Activated CD8-positive, alpha-beta T cell treated with anti-CD3 and anti-CD28 coated beads, Interleukin-2, amount 10 ng/mL, durations not matched to agents 7 days and 5 days (primary cell): ENCODE data around the gene AFF3. TPM values are rescaled to one million over a fixed set of nuclear protein-coding genes. Genes with fewer than 3 reads are reported as not detected.
A peak's percentile ranks its signal among the peaks of the same experiment; 100 is the strongest.

ENCODE experiments used
- ATAC-seq: fragments of 150-1000 bp; cut with Tn5 transposase; one replicate; pipeline ENCODE4 v1.10.0; 2021; ENCODE audit warnings: moderate library complexity
- CTCF ChIA-PET: fragments of 350-600 bp; sonication (Branson Sonifier 250); formaldehyde crosslinking; loops from one replicate; lab custom pipeline; 2021; ENCODE audit warnings: antibody characterized with exemption; lab: Charles Lee
- POLR2A ChIA-PET: fragments of 350-600 bp; sonication (Branson Sonifier 250); formaldehyde crosslinking; loops from one replicate; lab custom pipeline; 2021; ENCODE audit warnings: antibody characterized with exemption; lab: Charles Lee
- DNase-seq: peaks from one replicate; pipeline ENCODE4 v3.0.0-alpha.2; 2020
- H3K27ac Mint-ChIP-seq: one replicate; pipeline ENCODE4 v1.8.0; 2021; ENCODE audit warnings: mild to moderate bottlenecking, mixed read lengths
- H3K27me3 Mint-ChIP-seq: one replicate; pipeline ENCODE4 v1.8.0; 2021; ENCODE audit warnings: low read depth, mixed read lengths
- H3K36me3 Mint-ChIP-seq: one replicate; pipeline ENCODE4 v1.8.0; 2021; ENCODE audit warnings: low read depth, mixed read lengths
- H3K4me1 Mint-ChIP-seq: one replicate; pipeline ENCODE4 v1.8.0; 2021; ENCODE audit warnings: low read depth, mixed read lengths
- H3K4me3 Mint-ChIP-seq: one replicate; pipeline ENCODE4 v1.8.0; 2021; ENCODE audit warnings: mild to moderate bottlenecking, mixed read lengths
- H3K9me3 Mint-ChIP-seq: one replicate; pipeline ENCODE4 v1.8.0; 2022; ENCODE audit warnings: mixed read lengths; ENCODE audit not compliant: insufficient read depth
- total RNA-seq, 2 experiments: library from RNA; stranded (reverse); gene quantifications; one replicate each; pipeline ENCODE4 v1.2.3, GENCODE V29; 2021

The AFF3 gene
- total RNA-seq, 2 experiments from 2014 or later, result 7.1 to 7.9 TPM

GRCh38 chr2:99863236-99863902 lies 279.0 kb downstream of the AFF3 start:
- Mint-ChIP-seq H3K4me1 (peaks cover 21% of the 10 kb centered on the region), H3K4me3 (no peak overlapping the region), H3K9me3 (no peaks in the 10 kb centered on the region), H3K36me3 (no peaks in the 10 kb centered on the region), H3K27ac (no peak overlapping the region), H3K27me3 (no peaks in the 10 kb centered on the region)
- POLR2A ChIA-PET, result no interaction called here
- CTCF ChIA-PET, result no interaction called here
- ATAC-seq (no peak), DNase-seq (no peak)

GRCh38 chr2:99862566-99862965 lies 279.8 kb downstream of the AFF3 start:
- DNase-seq (no peak), ATAC-seq (no peak)
- CTCF ChIA-PET, result no interaction called here
- POLR2A ChIA-PET, result no interaction called here
- H3K9me3 Mint-ChIP-seq, result no peaks in the 10 kb centered on the region
- no peak overlapping the region for H3K27ac Mint-ChIP-seq
- peaks cover 21% of the 10 kb centered on the region for H3K4me1 Mint-ChIP-seq
- H3K36me3 Mint-ChIP-seq, result no peaks in the 10 kb centered on the region
- no peak overlapping the region for H3K4me3 Mint-ChIP-seq
- no peaks in the 10 kb centered on the region for H3K27me3 Mint-ChIP-seq

GRCh38 chr2:99861376-99861760 lies 281.0 kb downstream of the AFF3 start:
- H3K36me3 Mint-ChIP-seq, result no peaks in the 10 kb centered on the region
- H3K27me3 Mint-ChIP-seq, result no peaks in the 10 kb centered on the region
- H3K4me1 Mint-ChIP-seq, result peaks cover 21% of the 10 kb centered on the region
- H3K4me3 Mint-ChIP-seq, result no peak overlapping the region
- no peak overlapping the region for H3K27ac Mint-ChIP-seq
- ATAC-seq, result peak; percentile 44
- ChIA-PET POLR2A (no interaction called here), CTCF (no interaction called here)
- H3K9me3 Mint-ChIP-seq, result no peaks in the 10 kb centered on the region
- no peak for DNase-seq

GRCh38 chr2:99860720-99861375 lies 281.5 kb downstream of the AFF3 start:
- Mint-ChIP-seq H3K4me1 (peaks cover 21% of the 10 kb centered on the region), H3K9me3 (no peaks in the 10 kb centered on the region), H3K27ac (no peak overlapping the region), H3K4me3 (no peak overlapping the region), H3K27me3 (no peaks in the 10 kb centered on the region), H3K36me3 (no peaks in the 10 kb centered on the region)
- DNase-seq (no peak), ATAC-seq (no peak)
- ChIA-PET POLR2A (no interaction called here), CTCF (no interaction called here)

- no peak overlapping the region for H3K27ac Mint-ChIP-seq
- no peaks in the 10 kb centered on the region for H3K27me3 Mint-ChIP-seq
- ATAC-seq, result no peak
- no peaks in the 10 kb centered on the region for H3K9me3 Mint-ChIP-seq
- peaks cover 21% of the 10 kb centered on the region for H3K4me1 Mint-ChIP-seq
- CTCF ChIA-PET, result interaction anchor here (1.2 kb wide), 1 partner anchor 40 kb away, joined by 3 read pairs; no protein-coding TSS in a partner anchor
- POLR2A ChIA-PET, result no interaction called here
- H3K36me3 Mint-ChIP-seq, result no peaks in the 10 kb centered on the region
- no peak for DNase-seq
- no peak overlapping the region for H3K4me3 Mint-ChIP-seq
Measured at GRCh38 chr2:99858951-99859596, 283.3 kb downstream of the AFF3 start.

- no peak for DNase-seq
- Mint-ChIP-seq H3K27me3 (peaks cover 2% of the 10 kb centered on the region), H3K9me3 (no peaks in the 10 kb centered on the region), H3K36me3 (no peaks in the 10 kb centered on the region), H3K4me1 (peaks cover 21% of the 10 kb centered on the region), H3K27ac (no peak overlapping the region), H3K4me3 (no peak overlapping the region)
- CTCF ChIA-PET, result interaction anchor here (1.4 kb wide), 1 partner anchor 10 kb away, joined by 3 read pairs; no protein-coding TSS in a partner anchor
- POLR2A ChIA-PET, result no interaction called here
- ATAC-seq, result no peak
Measured at GRCh38 chr2:99857867-99858444, 284.4 kb downstream of the AFF3 start.

- POLR2A ChIA-PET, result no interaction called here
- no peak for ATAC-seq
- H3K27me3 Mint-ChIP-seq, result peaks cover 2% of the 10 kb centered on the region
- CTCF ChIA-PET, result interaction anchor here (1.4 kb wide), 1 partner anchor 10 kb away, joined by 3 read pairs; no protein-coding TSS in a partner anchor
- DNase-seq, result no peak
- no peaks in the 10 kb centered on the region for H3K36me3 Mint-ChIP-seq
- no peak overlapping the region for H3K27ac Mint-ChIP-seq
- H3K4me3 Mint-ChIP-seq, result no peak overlapping the region
- H3K9me3 Mint-ChIP-seq, result no peaks in the 10 kb centered on the region
- peaks cover 18% of the 10 kb centered on the region for H3K4me1 Mint-ChIP-seq
Measured at GRCh38 chr2:99857372-99857771, 285.0 kb downstream of the AFF3 start.

- no peaks in the 10 kb centered on the region for H3K9me3 Mint-ChIP-seq
Measured at GRCh38 chr2:99856119-99856518, 286.3 kb downstream of the AFF3 start.

GRCh38 chr2:99854236-99854852 lies 288.0 kb downstream of the AFF3 start:
- Mint-ChIP-seq H3K27me3 (peaks cover 2% of the 10 kb centered on the region), H3K4me1 (no peaks in the 10 kb centered on the region), H3K36me3 (no peaks in the 10 kb centered on the region), H3K9me3 (no peaks in the 10 kb centered on the region), H3K4me3 (no peak overlapping the region), H3K27ac (no peak overlapping the region)
- POLR2A ChIA-PET, result no interaction called here
- DNase-seq, result no peak
- no peak for ATAC-seq
- CTCF ChIA-PET, result no interaction called here

More at GRCh38 chr2:99856119-99856518, 286.3 kb downstream of the AFF3 start:
- DNase-seq (no peak), ATAC-seq (no peak)
- Mint-ChIP-seq H3K4me1 (peaks cover 5% of the 10 kb centered on the region), H3K27ac (no peak overlapping the region), H3K27me3 (peaks cover 2% of the 10 kb centered on the region), H3K4me3 (no peak overlapping the region), H3K36me3 (no peaks in the 10 kb centered on the region)
- CTCF ChIA-PET, result no interaction called here
- POLR2A ChIA-PET, result no interaction called here

- Mint-ChIP-seq H3K27me3 (peaks cover 4% of the 10 kb centered on the region), H3K4me1 (no peaks in the 10 kb centered on the region), H3K27ac (no peak overlapping the region), H3K36me3 (no peaks in the 10 kb centered on the region), H3K9me3 (no peaks in the 10 kb centered on the region), H3K4me3 (no peak overlapping the region)
- POLR2A ChIA-PET, result no interaction called here
- no peak for ATAC-seq
- no peak for DNase-seq
- CTCF ChIA-PET, result no interaction called here
Measured at GRCh38 chr2:99852956-99853355, 289.4 kb downstream of the AFF3 start.

GRCh38 chr2:99852376-99852934 lies 289.9 kb downstream of the AFF3 start:
- Mint-ChIP-seq H3K9me3 (no peaks in the 10 kb centered on the region), H3K27me3 (peaks cover 4% of the 10 kb centered on the region), H3K4me1 (no peaks in the 10 kb centered on the region), H3K4me3 (no peak overlapping the region), H3K36me3 (no peaks in the 10 kb centered on the region), H3K27ac (no peak overlapping the region)
- DNase-seq, result no peak
- CTCF ChIA-PET, result no interaction called here
- POLR2A ChIA-PET, result no interaction called here
- ATAC-seq, result no peak
